ENCODE data around the gene LAT. TPM values are rescaled to one million over a fixed set of nuclear protein-coding genes. Genes with fewer than 3 reads are reported as not detected.

The LAT gene
- total and polyA plus RNA-seq, 2 of the 13 experiments (the other 11 are each of a cell fraction or from before 2014, with no cell fraction given) = 2.0 to 3.0 TPM

DNA sequence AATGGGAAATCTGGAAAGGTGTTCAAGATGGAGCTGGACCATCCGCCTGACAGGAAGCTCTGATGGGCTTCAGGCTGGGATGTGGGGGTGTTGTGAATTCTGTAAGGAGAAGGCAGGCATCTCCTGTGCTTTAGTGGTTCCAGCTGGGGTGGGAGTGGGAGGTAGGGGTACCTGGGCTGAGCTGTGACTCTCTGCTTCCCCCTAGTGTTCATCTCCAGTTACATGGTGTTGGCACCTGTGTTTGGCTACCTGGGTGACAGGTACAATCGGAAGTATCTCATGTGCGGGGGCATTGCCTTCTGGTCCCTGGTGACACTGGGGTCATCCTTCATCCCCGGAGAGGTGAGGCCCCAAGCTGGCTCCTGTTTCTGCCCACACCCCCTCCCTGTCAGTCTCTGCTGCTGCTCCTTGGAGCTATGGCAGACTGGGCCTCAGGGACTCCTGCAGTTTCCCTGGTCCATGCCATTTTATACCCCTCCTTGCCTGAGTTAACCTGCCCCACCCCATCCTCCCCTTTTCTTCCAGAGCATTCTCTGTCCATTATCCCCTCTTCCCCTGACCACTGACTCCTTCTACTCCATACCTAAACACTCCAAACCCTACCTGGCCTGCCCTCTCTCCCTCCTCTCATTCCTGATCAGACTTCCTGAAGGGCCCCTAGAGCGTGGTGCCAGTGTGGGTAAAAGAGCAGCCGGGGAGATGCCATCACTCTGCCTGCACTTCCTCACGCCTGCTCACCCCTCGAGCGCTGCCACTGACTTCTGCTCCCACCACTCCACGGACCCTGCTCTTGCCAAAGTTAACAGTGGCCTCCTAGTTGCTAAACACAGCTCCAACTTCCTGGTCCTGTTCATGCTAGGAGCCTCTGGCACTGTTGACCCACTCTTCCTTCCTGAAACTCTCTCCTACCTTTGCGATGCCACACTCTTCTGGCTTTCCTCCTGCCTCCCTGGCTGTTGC is 6.9 kb upstream of the LAT start:
- H3K4me1 ChIP-seq (ENCODE audit: insufficient read depth, low read length) = peaks cover 24% of the 10 kb centered on the region
- H3K4me2 ChIP-seq (ENCODE audit: low read depth, low read length) = no peak overlapping the region
- no peaks in the 10 kb centered on the region; a peak in 1 of 5 replicates for H3K27me3 ChIP-seq (ENCODE audit: control insufficient read depth in 1 of 2, insufficient read depth in 2 of 2, low read length in 2 of 2)
- no peak overlapping the region for H2AFZ ChIP-seq (ENCODE audit: low read length)
- H3K4me3 ChIP-seq (replicated peaks in 1 of 3; ENCODE audit: insufficient read depth in 1 of 3, low read depth in 2 of 3, low read length in 3 of 3) = no peak overlapping the region
- H3K9ac ChIP-seq (ENCODE audit: insufficient read depth, low read depth, low read length) = no peak overlapping the region
- no TSS peak for BruUV-seq (replicated peaks)
- DNase-seq (ENCODE audit: low spot score) (peak; percentile 35), ATAC-seq (0 out of 3 replicates have a peak, but pooled peaks have one; percentile 8), FAIRE-seq (peak; percentile 69)
- TF ChIP-seq TGIF2 (CRISPR knock-in tag; IDR thresholded peaks at IDR 0.05) = peak; percentile 16; the same call in 1 of the 2 replicates
- TF ChIP-seq ETV5 (CRISPR knock-in tag; IDR thresholded peaks at IDR 0.05; ENCODE audit: borderline replicate concordance) = peak; percentile 8; the same call in 1 of the 2 replicates
- no peak for TF ChIP-seq MXD3 (CRISPR knock-in tag; IDR thresholded peaks at IDR 0.05)
- 0 out of 2 replicates have a peak, but pooled peaks have one; percentile 42 for TF ChIP-seq ZNF350 (CRISPR knock-in tag; IDR thresholded peaks at IDR 0.05; ENCODE audit: borderline replicate concordance, low read depth)
- TF ChIP-seq, protein P1, sequence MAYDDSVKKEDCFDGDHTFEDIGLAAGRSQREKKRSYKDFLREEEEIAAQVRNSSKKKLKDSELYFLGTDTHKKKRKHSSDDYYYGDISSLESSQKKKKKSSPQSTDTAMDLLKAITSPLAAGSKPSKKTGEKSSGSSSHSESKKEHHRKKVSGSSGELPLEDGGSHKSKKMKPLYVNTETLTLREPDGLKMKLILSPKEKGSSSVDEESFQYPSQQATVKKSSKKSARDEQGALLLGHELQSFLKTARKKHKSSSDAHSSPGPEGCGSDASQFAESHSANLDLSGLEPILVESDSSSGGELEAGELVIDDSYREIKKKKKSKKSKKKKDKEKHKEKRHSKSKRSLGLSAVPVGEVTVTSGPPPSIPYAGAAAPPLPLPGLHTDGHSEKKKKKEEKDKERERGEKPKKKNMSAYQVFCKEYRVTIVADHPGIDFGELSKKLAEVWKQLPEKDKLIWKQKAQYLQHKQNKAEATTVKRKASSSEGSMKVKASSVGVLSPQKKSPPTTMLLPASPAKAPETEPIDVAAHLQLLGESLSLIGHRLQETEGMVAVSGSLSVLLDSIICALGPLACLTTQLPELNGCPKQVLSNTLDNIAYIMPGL (CRISPR knock-in tag; IDR thresholded peaks at IDR 0.05; ENCODE audit: borderline replicate concordance in 1 of 2, low read depth in 1 of 2) = 0 out of 4 replicates have a peak, but pooled peaks of 1 of the 2 experiments have one; percentile 20
- peak; percentile 92 for TF ChIP-seq ZEB1 (IDR thresholded peaks at IDR 0.05; ENCODE audit: insufficient replicate concordance, low read depth)
- peak; percentile 28 for TF ChIP-seq XRCC5 (optimal IDR thresholded peaks at IDR 0.05; ENCODE audit: low read length)
- TF ChIP-seq CTCF (CRISPR knock-in tag; IDR thresholded peaks at IDR 0.05) = peak; percentile 80
- TF ChIP-seq TRAFD1 (CRISPR knock-in tag; IDR thresholded peaks at IDR 0.05; ENCODE audit: borderline replicate concordance) = no peak
- TF ChIP-seq STAG1 (CRISPR knock-in tag; IDR thresholded peaks at IDR 0.05) = peak; percentile 65
- 0 out of 2 replicates have a peak, but pooled peaks have one; percentile 12 for TF ChIP-seq RAD21 (CRISPR knock-in tag; IDR thresholded peaks at IDR 0.05)
- peaks cover 17% of the 10 kb centered on the region for H3K79me2 ChIP-seq (ENCODE audit: insufficient read depth, low read length)
- no peaks in the 10 kb centered on the region; the same call in 1 of the 2 replicates for H4K20me1 ChIP-seq (ENCODE audit: insufficient read depth, low read length)
- intact Hi-C loops (cut with micrococcal nuclease; ENCODE audit: unreplicated experiment) = no loop called here
- H3K9me3 ChIP-seq (ENCODE audit: low read length) = no peaks in the 10 kb centered on the region
- H3K36me3 ChIP-seq (replicated peaks in 1 of 2; ENCODE audit: control insufficient read depth in 1 of 2, insufficient read depth in 2 of 2, low read length in 2 of 2) = peaks cover 19 to 34% of the 10 kb centered on the region in 2 experiments
- WGBS (ENCODE audit: low lambda C conversion rate) = 78% methylated on average over 11 of the region's 11 CpGs
- POLR2A ChIA-PET = interaction anchor here (0.7 to 0.9 kb wide), 2 partner anchors 27 to 115 kb away, joined by 3 read pairs; partner anchors contain the start of gene NFATC2IP
- H3K27ac ChIP-seq (ENCODE audit: extremely low read length, insufficient read depth, low read length) = no peak overlapping the region
- in situ Hi-C loops (cut with HindIII; ENCODE audit: extremely low pct_ligation_motif_present, low pct_unique_long_range_greater_than_20kb) = no loop called here
- CTCF ChIA-PET (ENCODE audit: low intra/inter-chr PET ratio, low total read pairs) = no interaction called here

Measured in HepG2 (cell line).